HL-60 (cell line): ENCODE data around the gene RAI1.

Experiments
- DNase-seq, 2 experiments: peaks; one replicate each; pipeline ENCODE4 v3.0.0-alpha.2; 2010 to 2020; ENCODE audit warnings: low read depth in 1 of 2, low spot score in 1 of 2
- H3K27ac ChIP-seq: fragments of 250-450 bp; sonication (Bioruptor Pico); replicated peaks from 2 replicates; pipeline ENCODE4 v1.5.1; 2020; ENCODE audit warnings: mild to moderate bottlenecking, moderate library complexity
- H3K27me3 ChIP-seq: fragments of 250-450 bp; sonication (Bioruptor Pico); 2 replicates; pipeline ENCODE4 v1.5.1; 2021; ENCODE audit warnings: mild to moderate bottlenecking, moderate library complexity; ENCODE audit not compliant: insufficient read depth, poor library complexity, severe bottlenecking
- H3K4me3 ChIP-seq: replicated peaks from 2 replicates; pipeline ENCODE4 v1.5.1; 2011; ENCODE audit warnings: mild to moderate bottlenecking, control low read depth, low read length; ENCODE audit not compliant: insufficient read depth
- GABPA ChIP-seq: IDR thresholded peaks from 2 replicates; pipeline ENCODE4 v1.6.1; 2012; ENCODE audit warnings: low read depth
- POLR2AphosphoS5 ChIP-seq: IDR thresholded peaks from 2 replicates; pipeline ENCODE4 v1.6.1; 2012; ENCODE audit warnings: low read depth
- SPI1 ChIP-seq: IDR thresholded peaks from 2 replicates; pipeline ENCODE4 v1.6.1; 2012; ENCODE audit warnings: low read depth, mild to moderate bottlenecking, borderline replicate concordance
- TF ChIP-seq, protein P1 (sequence below): IDR thresholded peaks from 2 replicates; pipeline ENCODE4 v1.6.1; 2012; ENCODE audit warnings: low read depth; ENCODE audit not compliant: insufficient replicate concordance
- TF ChIP-seq, protein P2 (sequence below): IDR thresholded peaks from one replicate; pipeline ENCODE4 v1.5.1; 2011; ENCODE audit warnings: low read length, control low read depth, inconsistent platforms; ENCODE audit not compliant: insufficient read depth

RAI1 gene

DNA sequence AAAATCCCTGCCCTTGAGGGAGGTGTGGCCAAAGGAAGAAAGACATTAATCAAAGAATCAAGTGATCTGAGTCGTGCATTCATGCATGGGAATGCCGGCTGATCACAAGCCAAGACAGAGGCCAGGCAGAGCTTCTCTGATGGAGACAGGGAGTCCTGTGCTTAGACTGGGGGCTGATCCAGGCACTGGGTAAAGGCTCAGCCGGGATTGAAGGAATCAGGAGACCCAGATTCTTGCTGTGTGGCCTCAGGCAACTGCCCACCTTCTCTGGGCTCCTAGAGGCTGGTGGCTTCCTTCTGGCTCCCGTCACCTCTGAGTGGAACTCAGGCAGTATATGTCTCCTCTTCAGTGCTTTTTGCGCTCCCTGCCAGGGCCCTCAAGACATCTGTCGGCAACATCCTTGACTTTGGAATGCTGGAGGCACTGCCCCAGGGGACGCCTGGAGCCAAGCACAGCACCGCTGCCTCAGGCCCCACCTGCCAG is 17.7 kb downstream of the RAI1 start:
- Histone ChIP-seq H3K27ac (no peak overlapping the region), H3K27me3 (no peaks in the 10 kb centered on the region), H3K4me3 (no peak overlapping the region)
- DNase-seq: no peak
- TF ChIP-seq, protein P1, sequence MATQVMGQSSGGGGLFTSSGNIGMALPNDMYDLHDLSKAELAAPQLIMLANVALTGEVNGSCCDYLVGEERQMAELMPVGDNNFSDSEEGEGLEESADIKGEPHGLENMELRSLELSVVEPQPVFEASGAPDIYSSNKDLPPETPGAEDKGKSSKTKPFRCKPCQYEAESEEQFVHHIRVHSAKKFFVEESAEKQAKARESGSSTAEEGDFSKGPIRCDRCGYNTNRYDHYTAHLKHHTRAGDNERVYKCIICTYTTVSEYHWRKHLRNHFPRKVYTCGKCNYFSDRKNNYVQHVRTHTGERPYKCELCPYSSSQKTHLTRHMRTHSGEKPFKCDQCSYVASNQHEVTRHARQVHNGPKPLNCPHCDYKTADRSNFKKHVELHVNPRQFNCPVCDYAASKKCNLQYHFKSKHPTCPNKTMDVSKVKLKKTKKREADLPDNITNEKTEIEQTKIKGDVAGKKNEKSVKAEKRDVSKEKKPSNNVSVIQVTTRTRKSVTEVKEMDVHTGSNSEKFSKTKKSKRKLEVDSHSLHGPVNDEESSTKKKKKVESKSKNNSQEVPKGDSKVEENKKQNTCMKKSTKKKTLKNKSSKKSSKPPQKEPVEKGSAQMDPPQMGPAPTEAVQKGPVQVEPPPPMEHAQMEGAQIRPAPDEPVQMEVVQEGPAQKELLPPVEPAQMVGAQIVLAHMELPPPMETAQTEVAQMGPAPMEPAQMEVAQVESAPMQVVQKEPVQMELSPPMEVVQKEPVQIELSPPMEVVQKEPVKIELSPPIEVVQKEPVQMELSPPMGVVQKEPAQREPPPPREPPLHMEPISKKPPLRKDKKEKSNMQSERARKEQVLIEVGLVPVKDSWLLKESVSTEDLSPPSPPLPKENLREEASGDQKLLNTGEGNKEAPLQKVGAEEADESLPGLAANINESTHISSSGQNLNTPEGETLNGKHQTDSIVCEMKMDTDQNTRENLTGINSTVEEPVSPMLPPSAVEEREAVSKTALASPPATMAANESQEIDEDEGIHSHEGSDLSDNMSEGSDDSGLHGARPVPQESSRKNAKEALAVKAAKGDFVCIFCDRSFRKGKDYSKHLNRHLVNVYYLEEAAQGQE: no peak
- TF ChIP-seq POLR2AphosphoS5: no peak
- no peak for TF ChIP-seq GABPA

DNA sequence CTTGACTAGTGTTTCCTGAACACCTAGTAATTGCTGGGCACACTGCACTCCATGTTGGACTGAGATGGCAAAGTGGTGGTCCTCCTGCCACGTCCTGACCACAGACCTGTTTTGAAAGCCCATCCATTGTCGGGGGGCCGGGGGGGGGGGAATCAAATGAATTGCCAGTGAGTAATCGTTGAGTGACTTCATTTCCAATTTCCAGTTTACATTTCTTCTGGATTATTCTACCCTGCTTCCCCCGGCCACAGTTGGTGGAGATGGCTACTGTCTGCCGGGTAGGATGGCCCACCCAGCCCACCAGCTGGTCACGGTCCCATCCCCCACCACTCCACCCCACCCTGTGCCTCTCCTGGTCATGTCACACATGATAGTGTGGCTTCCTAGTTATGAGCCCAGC is 18.2 kb downstream of the RAI1 start:
- H3K27ac ChIP-seq: no peak overlapping the region
- DNase-seq: no peak
- no peaks in the 10 kb centered on the region for H3K27me3 ChIP-seq
- no peak for TF ChIP-seq GABPA
- TF ChIP-seq, protein P2, sequence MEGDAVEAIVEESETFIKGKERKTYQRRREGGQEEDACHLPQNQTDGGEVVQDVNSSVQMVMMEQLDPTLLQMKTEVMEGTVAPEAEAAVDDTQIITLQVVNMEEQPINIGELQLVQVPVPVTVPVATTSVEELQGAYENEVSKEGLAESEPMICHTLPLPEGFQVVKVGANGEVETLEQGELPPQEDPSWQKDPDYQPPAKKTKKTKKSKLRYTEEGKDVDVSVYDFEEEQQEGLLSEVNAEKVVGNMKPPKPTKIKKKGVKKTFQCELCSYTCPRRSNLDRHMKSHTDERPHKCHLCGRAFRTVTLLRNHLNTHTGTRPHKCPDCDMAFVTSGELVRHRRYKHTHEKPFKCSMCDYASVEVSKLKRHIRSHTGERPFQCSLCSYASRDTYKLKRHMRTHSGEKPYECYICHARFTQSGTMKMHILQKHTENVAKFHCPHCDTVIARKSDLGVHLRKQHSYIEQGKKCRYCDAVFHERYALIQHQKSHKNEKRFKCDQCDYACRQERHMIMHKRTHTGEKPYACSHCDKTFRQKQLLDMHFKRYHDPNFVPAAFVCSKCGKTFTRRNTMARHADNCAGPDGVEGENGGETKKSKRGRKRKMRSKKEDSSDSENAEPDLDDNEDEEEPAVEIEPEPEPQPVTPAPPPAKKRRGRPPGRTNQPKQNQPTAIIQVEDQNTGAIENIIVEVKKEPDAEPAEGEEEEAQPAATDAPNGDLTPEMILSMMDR: no peak
- TF ChIP-seq POLR2AphosphoS5: no peak
- TF ChIP-seq, protein P1: no peak
- TF ChIP-seq SPI1: no peak
- H3K4me3 ChIP-seq: no peak overlapping the region

DNA sequence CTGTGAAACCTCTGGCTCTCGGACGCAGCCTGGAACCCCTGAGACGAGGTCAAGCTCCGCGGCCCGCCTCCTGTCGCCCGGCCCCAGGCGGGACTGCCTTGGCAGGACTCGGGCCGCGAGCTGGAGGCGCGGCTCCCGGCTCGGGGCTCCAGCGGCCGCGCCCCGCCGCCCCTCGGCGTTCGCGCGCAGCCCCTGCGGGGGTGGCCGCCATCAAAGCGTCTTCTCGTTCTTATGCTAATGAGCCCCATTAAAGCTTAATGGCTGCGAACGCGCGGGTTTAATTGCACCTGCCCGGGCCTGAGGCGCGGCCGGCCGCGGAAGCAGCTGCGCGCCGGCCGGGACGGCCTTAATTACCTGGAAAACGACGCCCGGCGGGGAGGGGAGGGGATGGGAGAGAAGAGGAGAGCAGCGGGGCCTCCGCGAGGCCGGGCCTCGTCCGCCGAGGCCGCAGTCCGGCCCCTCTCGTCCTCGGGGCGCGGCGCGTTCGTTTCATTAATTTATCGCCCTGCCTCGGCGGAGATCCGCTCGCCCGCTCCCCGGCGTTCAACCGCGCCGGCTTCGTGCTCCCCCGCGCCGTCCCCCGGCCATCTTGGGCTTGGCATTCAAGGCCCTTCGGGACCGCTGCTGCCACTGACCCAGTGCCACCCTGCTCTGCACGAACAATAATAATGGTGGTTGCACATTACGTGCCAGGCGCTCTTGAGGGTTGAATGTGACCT is 19.2 kb downstream of the RAI1 start:
- Histone ChIP-seq H3K27me3 (no peaks in the 10 kb centered on the region), H3K27ac (no peak overlapping the region), H3K4me3 (no peak overlapping the region)
- no peak for TF ChIP-seq GABPA
- TF ChIP-seq, protein P2: no peak
- TF ChIP-seq, protein P1: no peak
- TF ChIP-seq SPI1: no peak
- no peak for TF ChIP-seq POLR2AphosphoS5
- no peak for DNase-seq
